GM18861 (cell line): Measurements from ENCODE around the gene CRAMP1.

Source experiments
- ATAC-seq: cut with Tn5 transposase; IDR thresholded peaks from one replicate; pipeline ENCODE4 v1.9.1; 2021; ENCODE audit not compliant: unreplicated experiment

The CRAMP1 gene

DNA sequence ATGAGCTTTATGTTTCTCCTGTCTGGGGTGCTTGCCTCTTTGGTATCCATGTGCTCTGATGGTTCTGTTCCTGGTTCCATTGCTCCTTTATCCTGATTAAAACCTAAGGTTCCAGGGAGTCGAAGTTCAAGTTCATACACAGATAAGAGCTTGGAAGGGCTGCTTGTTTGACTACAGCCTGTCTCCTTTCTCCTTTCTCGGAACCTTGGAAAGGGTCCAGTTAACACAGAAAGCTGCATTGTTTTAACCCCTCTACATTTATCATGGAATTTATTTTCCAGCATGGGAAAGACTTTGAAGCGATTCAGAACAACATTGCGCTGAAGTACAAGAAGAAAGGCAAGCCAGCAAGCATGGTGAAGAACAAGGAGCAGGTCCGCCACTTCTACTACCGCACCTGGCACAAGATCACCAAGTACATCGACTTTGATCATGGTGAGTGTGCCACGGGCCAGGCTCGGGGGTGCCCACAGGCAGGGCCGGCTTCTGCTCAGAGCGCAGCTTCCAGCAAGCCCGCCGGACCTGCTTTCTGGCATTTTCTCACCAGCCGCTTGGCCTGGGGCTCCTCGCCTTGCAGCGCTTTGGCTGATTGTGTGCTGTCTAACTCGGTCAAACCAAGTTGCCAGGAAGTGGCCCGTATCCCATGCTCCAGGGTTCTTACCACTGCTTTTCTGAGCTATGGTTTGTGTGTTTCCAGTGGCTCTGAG lies 19.9 kb downstream of the CRAMP1 start:
- no peak for ATAC-seq

DNA sequence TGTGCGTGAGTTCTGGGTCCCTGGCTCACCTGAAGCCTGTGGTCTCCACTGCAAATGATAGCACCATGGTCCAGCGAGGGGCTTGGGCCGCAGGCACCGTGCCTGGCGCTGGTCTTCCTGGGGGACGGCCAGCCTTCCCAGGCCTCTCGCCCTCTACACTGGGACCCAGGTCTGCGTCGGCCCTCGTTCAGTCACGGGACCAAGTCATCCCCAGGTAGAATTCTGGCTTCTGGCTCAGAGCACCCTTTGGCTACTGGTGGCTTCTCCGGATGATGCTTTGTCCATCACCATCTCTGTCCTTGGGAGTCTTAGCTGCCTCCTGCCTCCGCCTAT lies 20.4 kb downstream of the CRAMP1 start:
- no peak for ATAC-seq

DNA sequence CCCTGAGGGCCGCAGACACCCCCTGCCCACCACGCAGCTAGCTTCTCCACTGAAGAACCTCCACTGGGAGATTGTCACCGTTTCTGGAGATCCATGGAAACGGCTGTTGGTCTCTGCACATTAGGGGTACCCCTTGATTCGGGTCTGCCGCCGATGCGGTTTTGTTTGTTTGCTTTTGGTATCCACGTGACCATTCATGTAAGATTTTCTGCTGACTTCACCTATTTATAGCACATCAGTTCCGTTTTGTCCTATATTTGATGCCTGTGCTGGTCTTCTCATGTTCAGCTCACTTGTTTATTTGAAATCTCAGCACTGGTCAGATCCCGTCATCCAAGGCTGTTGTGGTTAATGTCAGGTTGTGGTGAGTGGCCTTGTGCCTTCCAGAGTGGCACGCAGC lies 21.1 kb downstream of the CRAMP1 start:
- ATAC-seq, result no peak

DNA sequence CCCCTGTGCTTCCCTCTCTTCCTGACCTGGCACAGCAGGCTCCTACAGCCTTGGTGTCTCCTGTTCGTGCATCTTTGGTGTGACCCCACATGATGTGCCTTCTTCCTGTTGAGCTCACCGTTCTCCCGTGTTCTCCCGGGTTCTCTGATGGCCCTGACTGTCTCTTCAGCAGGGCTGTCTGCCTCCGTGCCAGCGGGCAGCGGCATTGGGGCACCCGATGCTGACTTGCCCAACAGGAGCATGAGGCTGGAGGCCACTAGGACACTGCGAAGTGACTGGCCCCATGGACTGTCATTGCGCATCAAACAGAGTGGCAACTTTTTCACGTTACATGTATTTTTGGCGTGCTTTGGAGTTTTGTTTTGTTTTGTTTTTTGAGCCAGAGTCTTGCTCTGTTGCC lies 22.4 kb downstream of the CRAMP1 start:
- no peak for ATAC-seq

DNA sequence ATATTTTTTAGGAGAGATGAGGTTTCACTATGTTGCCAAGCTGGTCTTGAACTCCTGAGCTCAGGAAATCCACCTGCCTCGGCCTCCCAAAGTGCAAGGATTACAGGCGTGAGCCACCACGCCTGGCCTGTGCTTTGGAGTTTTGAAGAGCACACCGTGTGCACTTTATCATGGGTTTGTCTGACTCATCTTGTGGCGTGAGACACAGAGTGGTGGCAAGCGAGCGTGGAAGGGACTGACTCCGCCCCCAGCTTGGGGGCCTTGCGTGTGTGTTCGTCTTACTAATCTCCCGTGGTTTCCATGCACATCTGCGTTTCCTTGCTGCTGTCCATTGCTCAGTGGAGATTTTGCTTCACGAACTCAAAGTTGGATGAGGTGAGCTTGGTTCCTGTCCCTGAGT lies 22.9 kb downstream of the CRAMP1 start:
- ATAC-seq, result no peak

DNA sequence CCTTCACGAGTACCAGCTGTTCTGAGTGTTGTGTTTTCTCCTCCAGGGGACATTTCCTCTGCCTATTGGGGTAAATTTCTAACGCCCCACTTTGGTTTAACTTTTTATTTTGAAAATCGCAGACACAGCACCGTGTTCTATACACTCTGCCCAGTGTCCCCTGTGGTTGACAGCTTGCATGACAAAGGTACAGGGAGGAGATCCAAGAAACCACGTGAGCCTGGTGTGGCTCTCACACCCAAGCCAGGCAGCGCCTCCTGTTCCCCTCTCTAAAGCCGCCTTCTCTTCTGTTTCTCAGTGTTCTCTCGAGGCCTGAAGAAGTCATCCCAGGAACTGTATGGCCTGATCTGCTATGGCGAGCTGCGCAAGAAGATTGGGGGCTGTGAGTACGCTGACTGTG lies 25.4 kb downstream of the CRAMP1 start:
- ATAC-seq, result no peak

DNA sequence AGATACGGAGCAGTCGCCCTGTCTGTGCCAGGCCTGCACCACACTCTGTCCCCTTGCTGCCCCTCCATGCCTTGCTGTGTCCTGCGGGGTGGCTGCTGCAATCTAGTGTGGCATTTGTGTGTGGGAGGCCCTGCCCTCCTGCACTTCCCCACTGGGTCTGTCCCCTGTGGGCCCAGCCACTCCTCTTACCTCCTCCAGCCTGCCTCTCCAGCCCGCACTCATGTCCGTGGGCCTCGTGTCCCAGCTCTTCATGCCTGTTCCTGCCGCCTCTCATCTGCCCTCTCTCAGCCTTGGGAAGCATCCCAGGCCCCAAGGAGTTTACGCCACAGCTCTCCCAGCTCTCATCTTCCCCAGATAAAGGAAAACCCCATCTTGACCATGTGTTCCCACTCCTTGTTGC lies 26.6 kb downstream of the CRAMP1 start:
- ATAC-seq, result no peak

DNA sequence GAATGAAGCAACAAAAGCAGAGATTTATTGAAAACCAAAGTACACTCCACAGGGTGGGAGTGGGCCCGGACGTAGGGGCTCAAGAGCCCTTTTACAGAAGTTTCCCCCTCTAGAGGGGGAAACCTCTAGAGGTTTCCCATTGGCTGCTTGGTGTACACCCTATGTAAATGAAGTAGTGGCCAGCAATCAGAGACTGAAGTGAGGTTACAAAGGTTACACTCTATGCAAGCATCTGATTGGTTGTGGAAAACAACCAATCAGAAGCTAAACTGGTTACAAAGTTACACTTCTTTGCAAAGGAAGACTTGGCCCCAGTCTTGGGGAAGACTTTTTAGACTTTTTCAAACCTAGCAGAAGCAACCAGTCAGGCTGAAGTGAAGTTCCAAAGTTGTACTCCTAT lies 27.1 kb downstream of the CRAMP1 start:
- ATAC-seq, result no peak

DNA sequence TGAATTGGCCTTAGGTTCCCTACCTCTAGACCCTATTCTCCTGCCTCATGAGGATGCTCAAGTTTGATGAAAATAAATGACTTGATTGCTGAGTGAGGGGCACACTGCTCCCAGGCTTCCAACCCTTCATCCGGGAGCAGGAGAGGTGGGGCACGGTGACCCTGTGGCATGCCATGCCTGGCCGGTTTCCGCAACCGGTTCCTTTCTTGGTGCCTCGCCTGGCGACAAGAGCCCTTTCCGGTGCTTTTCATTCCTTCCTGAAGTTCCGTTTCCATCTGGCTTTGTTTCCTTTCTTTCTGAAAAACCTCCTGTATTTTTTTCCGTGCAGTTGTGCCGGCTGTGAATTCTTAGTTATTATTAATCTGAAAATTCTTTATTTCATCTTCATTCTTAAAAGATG lies 27.7 kb downstream of the CRAMP1 start:
- ATAC-seq, result no peak

DNA sequence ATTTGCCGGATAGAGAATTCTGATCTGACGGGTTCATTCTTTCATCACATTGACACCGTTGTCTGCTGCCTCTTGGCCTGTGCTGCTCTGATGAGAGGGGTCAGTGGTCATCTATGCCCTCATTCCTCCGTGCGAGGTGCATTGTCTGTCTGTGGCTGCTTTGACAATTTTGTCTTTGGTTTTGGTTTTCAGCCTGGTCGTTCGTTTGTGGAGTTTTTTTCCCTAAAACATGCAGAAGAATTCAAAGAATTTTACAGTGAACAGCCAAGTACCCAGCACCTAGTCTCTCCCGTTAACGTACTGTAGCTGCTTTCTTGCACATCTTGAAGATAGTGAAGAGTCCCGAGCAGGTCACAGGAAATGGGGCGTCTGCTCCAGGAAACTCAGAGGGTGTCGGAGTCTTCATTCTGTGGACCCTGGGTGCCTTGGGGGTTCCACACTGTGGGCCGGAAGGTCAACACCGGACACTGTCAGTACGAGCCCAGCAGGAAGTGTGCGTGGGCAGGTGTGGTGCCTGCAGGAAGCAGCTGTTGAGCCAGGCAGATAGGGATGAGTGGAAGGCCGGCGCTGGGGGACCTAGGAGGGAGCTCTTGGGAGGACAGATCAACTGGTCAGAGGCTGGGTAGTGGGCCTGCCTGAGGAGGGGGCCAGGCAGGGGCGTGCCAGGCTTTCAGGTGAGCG lies 28.2 kb downstream of the CRAMP1 start:
- ATAC-seq, result no peak

DNA sequence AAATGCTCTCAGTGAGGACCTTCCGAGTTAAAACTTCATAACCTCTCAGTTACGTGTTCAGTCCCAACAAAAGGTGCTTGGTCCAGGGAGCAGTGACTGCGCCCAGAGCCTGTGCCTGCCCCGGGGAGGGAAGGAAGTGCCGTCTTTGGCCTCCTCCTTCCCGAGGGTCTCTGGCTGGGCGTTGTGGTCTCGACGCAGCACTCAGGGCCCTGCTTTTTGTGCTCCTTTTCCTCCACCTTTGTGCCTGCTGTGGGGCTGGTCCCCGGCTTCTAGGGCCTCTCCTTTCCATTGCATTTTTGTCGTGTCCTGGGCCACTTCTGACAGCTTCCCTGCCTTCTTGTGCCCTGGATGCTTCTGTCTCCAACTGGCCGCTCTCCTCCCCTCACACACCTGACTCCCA lies 29.1 kb downstream of the CRAMP1 start:
- ATAC-seq, result no peak

DNA sequence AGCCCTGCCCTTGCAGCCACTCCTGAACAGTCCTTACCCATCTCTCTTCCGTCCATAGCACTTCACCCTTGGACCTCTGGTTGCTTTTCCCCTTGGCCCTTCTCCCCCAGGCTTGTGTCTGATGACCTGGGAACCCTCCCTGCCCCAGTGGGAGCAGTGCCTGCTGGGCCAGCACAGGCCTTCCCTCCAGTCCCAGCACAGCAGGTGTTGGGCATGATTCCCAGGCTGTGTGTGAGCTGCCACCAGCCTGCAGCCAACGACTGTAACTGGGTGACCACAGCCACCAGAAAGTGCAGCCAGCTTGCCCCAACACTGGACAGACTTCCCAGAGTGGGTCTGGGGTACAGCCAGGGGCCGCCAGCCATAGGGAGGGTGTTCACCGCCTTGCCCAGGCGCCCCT lies 30.0 kb downstream of the CRAMP1 start:
- no peak for ATAC-seq

DNA sequence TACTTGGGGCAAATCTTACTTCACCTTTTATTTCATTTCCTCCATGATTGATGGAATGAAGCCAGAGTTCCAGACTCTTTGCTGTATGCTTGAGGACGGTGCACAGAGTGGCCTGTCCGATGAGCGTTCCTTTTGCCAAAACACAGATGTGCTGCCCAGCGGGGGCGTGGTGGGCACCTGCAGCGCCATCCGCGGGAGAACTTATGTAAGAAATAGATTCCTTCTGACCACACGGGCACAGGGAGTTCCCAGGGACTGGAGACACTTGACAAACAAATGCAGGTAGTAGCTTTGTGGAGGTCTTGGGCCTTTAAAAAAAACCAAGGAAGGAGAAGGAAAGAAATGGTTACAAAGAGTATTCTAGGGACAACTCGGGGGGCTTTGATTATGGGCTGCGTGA lies 30.6 kb downstream of the CRAMP1 start:
- no peak for ATAC-seq

DNA sequence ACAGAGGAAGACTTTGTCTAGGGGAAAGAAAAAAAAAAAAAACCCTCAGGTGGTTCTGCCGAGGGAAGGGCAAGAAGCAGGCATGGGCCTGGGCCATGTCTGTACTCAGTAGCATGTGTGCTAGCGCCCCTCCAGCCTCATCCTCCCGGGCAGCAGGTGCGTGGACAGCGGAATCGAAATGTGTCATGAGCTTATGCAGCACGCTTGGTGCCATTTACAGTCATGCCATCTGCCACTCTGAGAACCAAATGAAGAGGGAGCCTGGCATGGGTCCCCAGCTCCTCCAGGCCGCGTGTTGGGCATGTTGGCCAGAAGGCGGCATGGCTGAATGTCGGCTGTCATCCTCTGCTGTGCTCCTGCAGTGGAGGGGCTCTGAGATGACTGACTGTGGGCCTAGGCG lies 31.4 kb downstream of the CRAMP1 start:
- ATAC-seq, result no peak

DNA sequence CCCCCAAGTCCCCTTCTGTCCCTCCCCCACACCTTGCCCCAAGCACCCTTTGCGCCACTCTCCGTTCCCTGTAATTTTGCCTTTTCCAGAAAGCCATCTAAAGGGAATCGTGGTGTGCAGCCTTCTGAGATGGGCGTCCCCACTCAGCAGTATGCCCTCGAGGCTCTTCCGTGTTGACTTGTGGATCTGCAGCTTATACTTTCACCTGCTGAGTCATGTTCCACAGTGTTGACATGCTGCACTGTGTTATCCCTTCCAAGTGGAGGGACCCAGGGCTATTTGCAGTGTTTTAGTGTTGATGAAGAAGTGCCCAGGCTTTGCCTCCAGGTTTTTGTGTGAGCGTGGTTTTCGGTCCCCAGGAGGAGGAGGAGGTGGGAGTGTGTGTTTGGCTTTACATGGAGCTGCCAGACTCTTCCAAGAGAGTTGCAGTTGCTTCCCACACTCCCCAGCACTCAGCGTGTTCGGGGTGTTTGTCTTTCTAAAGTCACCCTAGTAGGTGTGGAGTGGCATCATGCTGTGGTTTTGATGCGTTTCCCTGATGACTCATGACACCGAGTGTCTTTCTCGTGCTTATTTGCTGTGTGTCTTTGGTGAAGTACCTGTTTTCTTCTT lies 33.9 kb downstream of the CRAMP1 start:
- ATAC-seq, result no peak

DNA sequence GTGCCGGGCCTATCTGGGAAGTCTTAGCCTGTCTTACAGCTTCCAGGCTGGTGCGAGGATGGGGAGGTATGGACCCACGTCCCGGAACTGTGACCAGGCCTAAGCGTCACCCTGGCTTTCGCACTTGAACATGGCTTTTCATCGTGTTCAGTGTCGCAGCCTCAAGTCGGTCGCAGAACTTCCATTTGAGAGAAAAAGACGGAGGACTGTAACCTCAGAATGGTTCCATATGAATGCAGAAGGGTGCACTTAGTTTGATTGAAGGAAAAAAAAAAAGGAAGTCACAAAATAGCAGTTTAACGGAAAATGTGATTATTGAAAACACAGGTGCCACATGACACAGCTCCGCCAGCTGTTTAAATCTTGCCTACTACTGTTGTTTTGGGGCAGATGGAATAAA lies 35.7 kb downstream of the CRAMP1 start:
- no peak for ATAC-seq

DNA sequence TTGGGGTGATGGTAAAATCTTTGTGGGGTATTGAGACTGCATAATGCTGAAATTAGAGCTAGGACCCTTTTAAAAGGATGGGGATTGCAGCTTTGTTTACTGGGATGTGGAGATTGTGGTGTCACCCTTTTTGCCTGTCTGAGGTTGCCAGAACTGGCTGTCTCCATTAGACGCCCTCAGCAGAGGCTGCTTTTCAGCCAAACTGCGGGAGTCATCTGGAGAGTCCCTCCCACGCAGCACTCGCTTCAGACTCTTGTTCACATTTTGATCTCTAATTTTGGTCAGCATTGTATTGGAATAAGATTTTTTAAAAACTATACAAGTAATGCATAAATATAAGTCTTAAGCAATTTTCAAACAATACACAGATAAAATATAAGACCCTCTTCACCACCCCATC lies 38.0 kb downstream of the CRAMP1 start:
- ATAC-seq, result no peak

DNA sequence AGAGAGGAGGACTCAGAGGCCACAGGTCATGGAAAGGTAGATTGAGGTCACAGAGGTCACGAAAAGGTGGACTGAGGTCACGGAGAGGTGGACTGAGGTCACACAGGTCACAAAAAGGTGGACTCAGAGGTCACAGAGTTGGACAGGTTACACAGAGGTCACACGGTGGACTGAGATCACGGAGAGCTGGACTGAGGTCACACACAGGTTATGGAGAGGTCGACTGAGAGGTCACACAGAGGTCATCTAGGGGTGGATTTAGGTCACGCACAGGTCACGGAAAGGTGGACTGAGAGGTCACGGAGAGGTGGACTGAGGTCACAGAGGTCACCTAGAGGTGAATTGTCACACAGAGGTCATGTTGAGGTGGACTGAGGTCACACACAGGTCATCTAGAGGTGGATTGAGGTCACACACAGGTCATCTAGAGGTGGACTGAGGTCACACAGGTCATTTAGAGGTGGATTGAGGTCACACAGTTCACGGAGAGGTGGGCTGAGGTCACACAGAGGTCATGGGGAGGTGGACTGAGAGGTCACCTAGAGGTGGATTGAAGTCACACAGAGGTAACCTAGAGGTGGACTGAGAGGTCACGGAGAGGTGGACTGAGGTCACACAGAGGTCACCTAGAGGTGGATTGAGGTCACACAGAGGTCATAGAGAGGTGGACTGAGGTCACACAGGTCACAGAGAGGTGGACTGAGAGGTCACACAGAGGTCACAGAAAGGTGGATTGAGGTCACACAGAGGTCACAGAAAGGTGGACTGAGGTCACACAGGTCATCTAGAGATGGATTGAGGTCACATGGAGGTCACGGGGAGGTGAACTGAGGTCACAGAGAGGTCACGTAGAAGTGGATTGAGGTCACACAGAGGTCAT lies 39.2 kb downstream of the CRAMP1 start:
- ATAC-seq, result no peak

DNA sequence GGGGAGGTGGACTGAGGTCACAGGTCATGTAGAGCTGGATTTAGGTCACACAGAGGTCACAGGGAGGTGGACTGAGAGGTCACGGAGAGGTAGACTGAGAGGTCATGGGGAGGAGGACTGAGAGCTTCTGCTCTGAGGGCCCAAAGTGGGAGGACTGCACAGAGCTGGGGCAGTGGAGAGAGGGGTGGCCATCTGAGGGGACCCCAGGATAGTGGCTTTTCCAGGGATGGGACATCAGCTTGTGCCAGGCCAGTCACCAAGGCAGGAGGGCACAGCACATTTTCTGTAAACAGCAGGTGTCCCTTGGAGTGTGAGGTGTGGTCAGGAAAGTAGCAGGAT lies 39.8 kb downstream of the CRAMP1 start:
- ATAC-seq, result no peak

DNA sequence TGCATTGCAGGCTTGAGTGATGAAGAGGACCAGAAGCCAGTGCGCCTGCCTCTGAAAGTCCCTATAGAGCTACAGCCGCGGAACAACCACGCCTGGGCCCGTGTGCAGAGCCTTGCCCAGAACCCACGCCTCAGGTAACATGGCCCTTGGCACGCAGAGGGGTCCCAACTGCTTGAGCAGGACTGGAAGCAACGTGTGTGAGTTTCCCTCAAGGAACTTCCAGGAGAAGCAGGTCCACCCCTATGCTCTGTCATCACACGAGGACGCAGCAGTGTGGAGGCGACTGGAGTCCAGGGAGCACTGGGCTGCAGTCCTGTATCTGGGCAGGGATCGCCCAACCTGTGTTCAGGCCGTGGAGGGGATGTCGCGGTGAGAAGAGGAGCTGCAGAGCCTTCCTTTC lies 40.9 kb downstream of the CRAMP1 start:
- no peak for ATAC-seq

DNA sequence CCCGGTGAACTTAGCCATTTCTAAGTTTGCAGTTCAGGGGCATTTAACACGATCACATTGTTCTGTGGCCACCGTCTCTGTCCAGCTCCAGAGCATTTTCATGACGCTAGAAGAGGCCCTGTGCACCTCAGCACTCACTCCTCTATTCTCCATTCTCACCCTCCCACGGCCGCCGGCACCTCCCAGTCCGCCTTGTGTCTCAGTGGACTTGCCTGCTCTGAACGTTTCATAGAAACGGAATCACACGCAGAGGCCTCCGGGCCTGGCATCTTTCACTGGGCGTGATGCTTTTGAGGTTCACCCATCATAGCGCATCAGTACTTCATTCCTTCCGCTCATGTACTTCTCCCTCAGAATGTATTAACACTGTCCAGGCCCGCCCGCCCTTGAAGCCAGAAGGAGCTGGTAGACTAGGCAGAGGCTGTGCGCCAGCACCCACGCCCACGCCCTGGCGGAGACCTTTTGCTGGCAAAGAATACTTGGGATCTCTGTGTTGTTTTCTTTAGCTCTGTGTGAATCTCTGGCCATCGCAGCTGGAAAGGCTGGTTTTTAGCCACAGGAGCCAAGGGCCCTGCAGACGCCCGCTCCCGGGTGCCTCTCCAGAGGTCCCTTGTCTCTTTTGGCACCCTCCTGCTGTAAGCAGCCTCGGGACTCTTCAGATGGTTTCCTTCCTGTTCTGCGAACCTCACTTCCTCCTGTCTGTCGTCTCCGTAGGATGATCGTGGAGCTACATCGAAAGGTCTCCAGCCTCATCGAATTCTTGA lies 42.5 kb downstream of the CRAMP1 start:
- ATAC-seq, result no peak
